ENCODE measurements around the gene MAP3K3.
"Not testable (repeated sequence)": the region's sequence is repeated elsewhere in the genome, so short reads cannot be mapped to it uniquely, and the experiment has no call there.

MAP3K3 gene

GRCh38 chr17:63707151-63707550, 84.9 kb downstream of the MAP3K3 start:
- H3K4me3 ChIP-seq (ENCODE audit: low read depth, low read length), result no peak overlapping the region
- no peak for TF ChIP-seq POLR2A (IDR thresholded peaks at IDR 0.05; ENCODE audit: extremely low read depth, insufficient read length)
- no peak for DNase-seq (ENCODE audit: low read depth)

DNA sequence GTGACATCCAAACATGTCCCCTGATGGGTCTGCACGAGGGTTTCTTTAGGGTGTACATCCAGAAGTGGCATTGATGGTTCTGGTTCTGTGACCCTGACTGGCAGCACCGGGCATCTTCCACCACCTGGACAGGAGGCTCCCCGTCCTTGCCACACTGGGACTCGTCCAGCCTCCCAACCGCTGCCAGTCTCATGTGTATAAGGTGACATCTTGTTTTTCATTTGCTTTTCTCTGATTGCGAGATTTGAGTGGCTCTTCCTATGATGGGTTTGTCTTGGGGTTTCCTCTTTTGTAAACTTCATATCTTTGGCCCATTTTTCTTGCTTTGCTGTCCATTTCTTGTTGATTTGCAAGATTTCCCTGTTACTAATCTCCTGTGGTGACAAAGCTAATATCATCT, 86.9 kb downstream of the MAP3K3 start:
- DNase-seq (ENCODE audit: low read depth), result no peak
- H3K4me3 ChIP-seq (ENCODE audit: low read depth, low read length), result no peak overlapping the region
- TF ChIP-seq POLR2A (IDR thresholded peaks at IDR 0.05; ENCODE audit: extremely low read depth, insufficient read length), result no peak
- no peak for TF ChIP-seq MYC (IDR thresholded peaks at IDR 0.05; ENCODE audit: low read depth, low read length)
- TF ChIP-seq CTCF (IDR thresholded peaks at IDR 0.05; ENCODE audit: low read depth, low read length), result no peak
- no peak for TF ChIP-seq MAX (IDR thresholded peaks at IDR 0.05; ENCODE audit: low read depth, low read length)

- TF ChIP-seq MYC (IDR thresholded peaks at IDR 0.05; ENCODE audit: low read depth, low read length) (no peak), MAX (IDR thresholded peaks at IDR 0.05; ENCODE audit: low read depth, low read length) (no peak), CTCF (IDR thresholded peaks at IDR 0.05; ENCODE audit: low read depth, low read length) (no peak), POLR2A (IDR thresholded peaks at IDR 0.05; ENCODE audit: extremely low read depth, insufficient read length) (no peak)
- DNase-seq (ENCODE audit: low read depth), result no peak
- H3K4me3 ChIP-seq (ENCODE audit: low read depth, low read length), result no peak overlapping the region
Observed at GRCh38 chr17:63714550-63715277, 92.5 kb downstream of the MAP3K3 start.

- H3K4me3 ChIP-seq (ENCODE audit: low read depth, low read length), result no peak overlapping the region
- TF ChIP-seq CTCF (IDR thresholded peaks at IDR 0.05; ENCODE audit: low read depth, low read length) (no peak), MAX (IDR thresholded peaks at IDR 0.05; ENCODE audit: low read depth, low read length) (no peak), MYC (IDR thresholded peaks at IDR 0.05; ENCODE audit: low read depth, low read length) (no peak), POLR2A (IDR thresholded peaks at IDR 0.05; ENCODE audit: extremely low read depth, insufficient read length) (no peak)
- no peak for DNase-seq (ENCODE audit: low read depth)
Observed at GRCh38 chr17:63716426-63716825, 94.2 kb downstream of the MAP3K3 start.

GRCh38 chr17:63718988-63719387, 96.8 kb downstream of the MAP3K3 start:
- DNase-seq (ENCODE audit: low read depth), result no peak
- H3K4me3 ChIP-seq (ENCODE audit: low read depth, low read length), result no peak overlapping the region
- TF ChIP-seq MAX (IDR thresholded peaks at IDR 0.05; ENCODE audit: low read depth, low read length) (no peak), POLR2A (IDR thresholded peaks at IDR 0.05; ENCODE audit: extremely low read depth, insufficient read length) (no peak), CTCF (IDR thresholded peaks at IDR 0.05; ENCODE audit: low read depth, low read length) (no peak), MYC (IDR thresholded peaks at IDR 0.05; ENCODE audit: low read depth, low read length) (no peak)

GRCh38 chr17:63720194-63720593, 98.0 kb downstream of the MAP3K3 start:
- not testable (repeated sequence) for DNase-seq (ENCODE audit: low read depth); H3K4me3 ChIP-seq (ENCODE audit: low read depth, low read length)

DNA sequence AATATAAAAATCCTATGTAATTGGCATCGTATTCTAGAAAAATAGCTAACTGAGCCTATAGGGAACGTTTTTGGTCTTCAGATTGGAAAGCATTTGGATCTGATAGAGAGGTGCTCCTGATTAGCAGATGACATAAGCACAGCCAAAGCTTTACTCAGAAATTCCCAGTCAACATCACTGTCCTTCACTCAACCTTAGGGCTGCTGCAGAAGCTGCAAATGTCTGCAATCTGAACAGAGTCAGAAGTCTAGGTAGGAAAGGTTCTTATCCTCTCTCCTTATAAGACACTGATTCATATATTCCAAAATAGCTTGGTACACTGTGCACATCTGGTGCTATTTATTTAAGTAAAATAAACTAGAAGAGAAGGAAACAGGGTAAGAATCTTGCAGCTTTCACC, 100.2 kb downstream of the MAP3K3 start:
- no peak for DNase-seq (ENCODE audit: low read depth)
- TF ChIP-seq MAX (IDR thresholded peaks at IDR 0.05; ENCODE audit: low read depth, low read length), result no peak
- TF ChIP-seq MYC (IDR thresholded peaks at IDR 0.05; ENCODE audit: low read depth, low read length), result no peak
- TF ChIP-seq POLR2A (IDR thresholded peaks at IDR 0.05; ENCODE audit: extremely low read depth, insufficient read length), result no peak
- TF ChIP-seq CTCF (IDR thresholded peaks at IDR 0.05; ENCODE audit: low read depth, low read length), result no peak
- no peak overlapping the region for H3K4me3 ChIP-seq (ENCODE audit: low read depth, low read length)
